Keratinocyte (primary cell): ENCODE measurements around the gene BANF2. TPM values are rescaled to one million over a fixed set of nuclear protein-coding genes. Genes with fewer than 3 reads are reported as not detected.

Source experiments
- DNase-seq: peaks from one replicate; pipeline ENCODE4 v3.0.0-alpha.2; 2011; ENCODE audit warnings: low read depth, missing footprints, low spot score
- FAIRE-seq: peaks from 2 replicates; lab custom pipeline; 2011; peaks lifted over from hg19 to GRCh38; lab: Jason Lieb, UNC
- H2AFZ ChIP-seq: 2 replicates; pipeline ENCODE4 v1.6.0; 2012; ENCODE audit warnings: low read length, control low read depth, inconsistent platforms; ENCODE audit not compliant: control insufficient read depth
- H3K27ac ChIP-seq: 2 replicates; pipeline ENCODE4 v1.5.1; 2011; ENCODE audit warnings: low read length; ENCODE audit not compliant: control insufficient read depth, insufficient read depth
- H3K27me3 ChIP-seq: 3 replicates; pipeline ENCODE4 v1.6.0; 2011; ENCODE audit warnings: low read length; ENCODE audit not compliant: control insufficient read depth, insufficient read depth; ENCODE audit errors: extremely low read depth
- H3K36me3 ChIP-seq, 2 experiments: 2 replicates in 1 of 2; 3 replicates in 1 of 2; pipeline ENCODE4 v1.5.1; 2011; ENCODE audit warnings: low read length in 2 of 2, mild to moderate bottlenecking in 1 of 2; ENCODE audit not compliant: control insufficient read depth in 2 of 2, insufficient read depth in 2 of 2; ENCODE audit errors: extremely low read depth in 1 of 2
- H3K4me1 ChIP-seq: 3 replicates; pipeline ENCODE4 v1.5.1; 2011; ENCODE audit warnings: low read length; ENCODE audit not compliant: control insufficient read depth, insufficient read depth; ENCODE audit errors: extremely low read depth
- H3K4me2 ChIP-seq: 3 replicates; pipeline ENCODE4 v1.6.0; 2011; ENCODE audit warnings: low read depth, low read length; ENCODE audit not compliant: control insufficient read depth, insufficient read depth; ENCODE audit errors: extremely low read depth
- H3K4me3 ChIP-seq, 3 experiments: fragments of 200-600 bp in 1 of 3; sonication (generic) in 1 of 3; 2 replicates in 2 of 3; 3 replicates in 1 of 3; pipeline ENCODE4 v1.5.1; 2011 to 2016; ENCODE audit warnings: low read length in 3 of 3, mild to moderate bottlenecking in 3 of 3, control low read depth in 2 of 3, inconsistent platforms in 1 of 3, low read depth in 1 of 3, mixed read lengths in 1 of 3, mixed run types in 1 of 3, moderate library complexity in 1 of 3; ENCODE audit not compliant: control insufficient read depth in 2 of 3, insufficient read depth in 2 of 3; ENCODE audit errors: extremely low read depth in 1 of 3
- H3K79me2 ChIP-seq: 2 replicates; pipeline ENCODE4 v1.6.0; 2012; ENCODE audit warnings: low read length; ENCODE audit not compliant: control insufficient read depth, insufficient read depth
- H3K9ac ChIP-seq: 3 replicates; pipeline ENCODE4 v1.6.0; 2011; ENCODE audit warnings: low read length; ENCODE audit not compliant: control insufficient read depth, insufficient read depth; ENCODE audit errors: extremely low read depth
- H3K9me1 ChIP-seq: 3 replicates; pipeline ENCODE4 v1.6.0; 2011; ENCODE audit warnings: low read length; ENCODE audit not compliant: control insufficient read depth, insufficient read depth; ENCODE audit errors: extremely low read depth
- H3K9me3 ChIP-seq: 2 replicates; pipeline ENCODE4 v1.5.1; 2012; ENCODE audit warnings: low read depth, low read length; ENCODE audit not compliant: control insufficient read depth
- H4K20me1 ChIP-seq: 3 replicates; pipeline ENCODE4 v1.6.0; 2011; ENCODE audit warnings: low read length; ENCODE audit not compliant: control insufficient read depth, insufficient read depth; ENCODE audit errors: extremely low read depth
- CTCF ChIP-seq, 3 experiments: IDR thresholded peaks in 1 of 3; conservative IDR thresholded peaks in 1 of 3; optimal IDR thresholded peaks in 1 of 3; 2 replicates in 2 of 3; 3 replicates in 1 of 3; pipeline versions ENCODE3 to v1.5.1; 2011; ENCODE audit warnings: low read length in 3 of 3, mild to moderate bottlenecking in 3 of 3, moderate library complexity in 2 of 3, control low read depth in 1 of 3, inconsistent platforms in 1 of 3; ENCODE audit not compliant: insufficient read depth in 2 of 3; ENCODE audit errors: extremely low read depth in 1 of 3
- EZH2 ChIP-seq: IDR thresholded peaks from one replicate; pipeline ENCODE4 v1.6.1; 2012; ENCODE audit warnings: inconsistent platforms, mild to moderate bottlenecking, low read length, moderate library complexity
- dilution Hi-C: fragments of 300-500 bp; cut with MboI; formaldehyde crosslinking; loops from one replicate; pipeline ENCODE4 v1.7.0; 2020; ENCODE audit warnings: low sequenced_read_pairs; ENCODE audit not compliant: extremely low pct_ligation_motif_present
- polyA plus RNA-seq, 5 experiments: library from polyadenylated mRNA; depleted of rRNA in 3 of 5; stranded (reverse) in 3 of 5; stranded (forward) in 1 of 5; unstranded in 1 of 5; fragments of >200 nt; gene quantifications; 1 replicate in 1 of 5; 2 replicates in 3 of 5; 3 replicates in 1 of 5; pipeline versions ENCODE4 v1.2.1 to v1.2.3, GENCODE V29; 2011 to 2012; ENCODE audit warnings: missing spikeins in 2 of 5, low read depth in 1 of 5, low replicate concordance in 1 of 5

BANF2 gene
- polyA plus RNA-seq, 1 donor (not counting 4 experiments of a cell fraction or from before 2014, with no cell fraction given) = not detected

DNA sequence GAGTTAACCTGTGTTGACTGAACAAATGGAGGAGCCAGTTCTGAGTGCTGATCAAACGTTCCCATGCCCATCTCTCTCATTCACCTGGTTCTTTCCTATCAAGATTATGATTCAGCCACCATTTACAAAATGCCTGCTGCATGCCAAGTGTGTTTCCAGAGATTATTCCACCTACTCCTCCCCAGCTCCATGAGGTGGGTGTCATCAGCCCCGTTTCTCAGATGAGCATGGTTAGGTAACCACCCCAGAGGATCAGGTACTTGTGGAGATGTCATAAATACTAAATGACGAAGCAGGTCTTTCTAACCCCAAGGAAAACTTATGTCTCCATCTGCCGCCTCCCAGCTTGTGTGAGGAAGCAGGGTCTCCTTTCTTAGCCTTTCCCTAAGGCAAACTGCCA is 2.1 kb downstream of the BANF2 start:
- H3K9me3 ChIP-seq = no peaks in the 10 kb centered on the region
- TF ChIP-seq CTCF (optimal IDR thresholded peaks at IDR 0.05 in 1 of 3, IDR thresholded peaks at IDR 0.05 in 1 of 3, conservative IDR thresholded peaks at IDR 0.05 in 1 of 3; ENCODE audit: extremely low read depth in 1 of 3, insufficient read depth in 2 of 3, low read length in 3 of 3) (no peak), EZH2 (no peak)
- H3K27ac ChIP-seq = no peak overlapping the region
- H3K9ac ChIP-seq = no peak overlapping the region
- H3K4me3 ChIP-seq = no peak overlapping the region
- FAIRE-seq = no peak
- no peak for DNase-seq
- dilution Hi-C loops = no loop called here
- H3K79me2 ChIP-seq = no peaks in the 10 kb centered on the region
- H3K4me1 ChIP-seq = no peaks in the 10 kb centered on the region
- H3K36me3 ChIP-seq = no peaks in the 10 kb centered on the region
- no peaks in the 10 kb centered on the region for H3K9me1 ChIP-seq
- no peaks in the 10 kb centered on the region for H3K27me3 ChIP-seq
- H2AFZ ChIP-seq = no peak overlapping the region
- H3K4me2 ChIP-seq = no peak overlapping the region
- no peaks in the 10 kb centered on the region for H4K20me1 ChIP-seq

DNA sequence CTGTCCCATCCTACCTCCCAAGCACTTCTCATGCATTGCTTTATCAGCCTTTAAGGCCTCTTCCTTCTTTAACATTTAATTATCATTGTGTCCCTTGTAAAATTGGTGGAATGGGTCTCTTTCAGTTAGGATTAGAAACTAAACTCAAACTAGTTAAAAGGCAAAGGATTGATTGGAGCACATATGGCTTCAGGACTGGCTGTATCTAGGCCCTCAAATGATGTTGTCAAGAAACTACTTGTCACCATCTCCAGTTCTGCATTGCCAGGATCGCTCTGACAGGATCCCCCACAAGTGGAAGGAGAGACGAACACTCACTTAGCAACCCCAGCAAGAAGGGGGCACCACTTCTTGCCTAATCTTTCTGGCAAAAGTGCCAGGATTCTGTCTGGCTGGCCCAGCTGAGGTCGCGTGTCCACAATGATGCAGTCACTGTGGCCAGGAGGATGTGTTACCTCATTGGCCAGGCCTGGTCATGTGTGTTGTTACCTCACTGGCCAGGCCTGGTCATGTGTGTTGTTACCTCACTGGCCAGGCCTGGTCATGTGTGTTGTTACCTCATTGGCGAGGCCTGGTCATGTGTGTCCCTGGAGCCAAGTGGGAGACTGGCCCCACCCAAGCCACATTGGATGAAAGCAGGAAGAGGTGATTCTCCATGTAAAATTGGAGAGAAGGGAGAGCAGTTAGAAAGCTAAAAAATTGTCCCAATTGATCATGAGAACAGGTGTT is 5.0 kb downstream of the BANF2 start:
- Histone ChIP-seq H3K4me1 (no peaks in the 10 kb centered on the region), H3K36me3 (no peaks in the 10 kb centered on the region), H2AFZ (no peak overlapping the region), H3K27ac (no peak overlapping the region), H3K4me3 (no peak overlapping the region), H4K20me1 (no peaks in the 10 kb centered on the region), H3K27me3 (no peaks in the 10 kb centered on the region), H3K9ac (no peak overlapping the region), H3K79me2 (no peaks in the 10 kb centered on the region), H3K9me3 (no peaks in the 10 kb centered on the region), H3K9me1 (no peaks in the 10 kb centered on the region), H3K4me2 (no peak overlapping the region)
- TF ChIP-seq CTCF (optimal IDR thresholded peaks at IDR 0.05 in 1 of 3, IDR thresholded peaks at IDR 0.05 in 1 of 3, conservative IDR thresholded peaks at IDR 0.05 in 1 of 3; ENCODE audit: extremely low read depth in 1 of 3, insufficient read depth in 2 of 3, low read length in 3 of 3) = no peak
- no peak for TF ChIP-seq EZH2
- dilution Hi-C loops = no loop called here
- FAIRE-seq (no peak), DNase-seq (no peak)
